Activated naive CD4-positive, alpha-beta T cell treated with anti-CD3 and anti-CD28 coated beads, Interleukin-2, amount 10 ng/mL, durations not matched to agents 5 hours and 36 hours (primary cell): ENCODE data around the gene HOXD11. TPM values are rescaled to one million over a fixed set of nuclear protein-coding genes. Genes with fewer than 3 reads are reported as not detected.

Source experiments
- microRNA-seq: library from miRNA; unstranded; fragments of <30 nt; microRNA quantifications from one replicate; pipeline ENCODE4 v1.2.0, GENCODE V29; 2022; ENCODE audit warnings: borderline microRNAs expressed, borderline replicate concordance
- total RNA-seq, 2 experiments: library from RNA; stranded (reverse); gene quantifications; one replicate each; pipeline ENCODE4 v1.2.3, GENCODE V29; 2021

HOXD11 gene
- total RNA-seq: not detected

GRCh38 chr2:176106581-176107539 lies at the start of gene HOXD11:
HOXD11 (plus strand) TSS chr2:176107280; CDS start chr2:176107356, 76 bp downstream.

DNA sequence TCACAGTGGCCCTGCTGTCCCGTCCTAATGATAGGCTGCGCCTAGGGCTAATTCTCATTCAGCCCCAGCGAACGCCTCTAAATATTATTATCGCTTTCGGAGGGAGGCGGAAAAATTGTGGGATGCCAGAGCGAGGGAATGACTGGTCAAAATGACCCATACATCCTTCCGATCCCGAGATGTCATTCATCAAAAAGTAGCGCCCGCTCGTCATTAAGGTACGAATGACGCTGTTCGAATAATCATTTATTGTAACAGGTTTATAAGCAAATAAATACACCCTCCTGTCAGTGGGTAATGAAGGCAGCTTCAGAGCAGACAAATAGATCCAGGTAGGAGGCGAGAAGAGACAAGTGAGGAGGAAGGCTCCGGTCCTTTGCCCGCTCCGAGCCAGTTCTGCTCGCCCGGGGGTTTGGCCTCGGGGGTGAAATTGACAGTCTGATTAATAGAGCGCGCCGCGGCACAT lies 23.3 kb upstream of the HOXD11 start, which contains the start of gene EVX2:
Gene EVX2, minus strand, starts transcription at position 167 of the 466 bp plus-strand sequence. CDS start 186 bp downstream, outside the sequence.

GRCh38 chr2:176092270-176093144 lies 14.6 kb upstream of the HOXD11 start, which contains the start of gene HOXD13:
HOXD13 (plus strand) TSS chr2:176092721; CDS start chr2:176092891, 170 bp downstream.

GRCh38 chr2:176099728-176100546 lies 7.1 kb upstream of the HOXD11 start, which contains the start of gene HOXD12:
HOXD12 (plus strand) TSS chr2:176099795; CDS start chr2:176099802, 7 bp downstream.

GRCh38 chr2:176115883-176116813 lies 9.1 kb downstream of the HOXD11 start, which contains the start of gene HOXD10:
HOXD10 (plus strand) TSS chr2:176116778; CDS start chr2:176116834, 56 bp downstream.

GRCh38 chr2:176122683-176123410 lies 15.8 kb downstream of the HOXD11 start, which contains the start of gene HOXD9:
HOXD9 (plus strand) TSS chr2:176122719; CDS start chr2:176122769, 50 bp downstream.

GRCh38 chr2:176128982-176129796 lies 22.1 kb downstream of the HOXD11 start, which contains the start of gene HOXD8:
HOXD8 (plus strand) TSS chr2:176129705; CDS start chr2:176130367, 662 bp downstream.

DNA sequence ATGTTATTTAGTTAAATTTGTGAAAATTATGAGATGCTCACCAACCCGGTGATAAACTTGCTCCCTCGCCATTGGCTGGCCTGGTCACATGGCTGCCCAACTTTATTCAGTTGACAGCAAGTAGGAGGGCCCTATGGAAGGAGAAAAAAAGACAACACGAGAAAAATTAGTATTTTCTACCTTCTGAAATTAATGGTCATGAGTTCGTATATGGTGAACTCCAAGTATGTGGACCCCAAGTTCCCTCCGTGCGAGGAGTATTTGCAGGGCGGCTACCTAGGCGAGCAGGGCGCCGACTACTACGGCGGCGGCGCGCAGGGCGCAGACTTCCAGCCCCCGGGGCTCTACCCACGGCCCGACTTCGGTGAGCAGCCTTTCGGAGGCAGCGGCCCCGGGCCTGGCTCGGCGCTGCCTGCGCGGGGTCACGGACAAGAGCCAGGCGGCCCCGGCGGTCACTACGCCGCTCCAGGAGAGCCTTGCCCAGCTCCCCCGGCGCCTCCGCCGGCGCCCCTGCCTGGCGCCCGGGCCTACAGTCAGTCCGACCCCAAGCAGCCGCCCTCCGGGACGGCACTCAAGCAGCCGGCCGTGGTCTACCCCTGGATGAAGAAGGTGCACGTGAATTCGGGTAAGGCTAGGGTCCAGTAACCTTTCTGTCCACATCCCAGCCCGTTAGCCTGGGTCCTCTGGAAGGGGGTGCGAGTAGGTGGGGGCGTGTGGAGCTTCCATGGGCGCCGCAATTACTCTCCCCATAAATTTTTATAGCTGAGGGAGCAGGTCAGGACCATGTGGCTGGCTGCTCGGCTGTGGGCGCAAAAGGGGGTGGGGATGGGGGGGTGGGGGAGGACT lies 44.6 kb downstream of the HOXD11 start, which contains the start of gene HOXD4:
Gene HOXD4, plus strand, starts transcription at position 109 of the 846 bp plus-strand sequence. Its CDS starts 84 bp downstream, at position 193.

DNA sequence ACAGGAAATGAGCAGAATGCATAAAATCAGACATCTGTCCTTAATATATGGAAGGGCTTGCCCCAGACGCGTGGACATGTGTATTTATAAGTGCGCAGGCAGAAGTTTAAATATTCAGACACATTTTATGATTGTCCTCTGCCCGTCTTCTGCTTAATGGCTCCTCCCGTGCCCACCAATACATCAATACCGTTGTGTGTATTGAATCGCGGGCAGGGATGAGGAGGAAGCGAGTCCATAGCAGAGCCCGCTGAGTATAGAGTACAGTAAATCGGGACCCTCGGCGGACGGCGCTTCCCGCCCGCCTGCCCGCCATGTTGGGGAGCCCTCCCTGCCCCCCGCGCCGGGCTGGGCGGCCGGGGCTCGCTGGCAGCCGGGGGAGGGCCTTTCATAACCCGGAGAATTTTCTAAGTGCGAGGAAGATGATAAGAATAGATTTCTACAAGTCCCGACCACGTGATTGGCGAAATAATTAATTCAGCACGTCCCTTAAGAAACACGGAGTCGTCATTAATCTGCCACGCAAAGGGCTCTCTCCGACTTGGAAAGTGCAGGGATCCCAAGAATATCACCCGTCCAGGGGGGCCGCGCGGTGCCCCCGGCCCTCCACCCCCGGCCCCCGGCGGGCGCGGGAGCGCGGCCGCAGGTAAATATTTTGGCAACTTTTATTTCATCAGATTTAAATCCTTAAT lies 49.9 kb downstream of the HOXD11 start, which contains the start of gene HOXD3:
Gene HOXD3, plus strand, starts transcription at position 501 of the 692 bp plus-strand sequence. CDS start 11,808 bp downstream, outside the sequence.

Small RNA genes lying within 50 kb of the gene (microRNA-seq; reads per million reads assigned to microRNA genes)
- gene MIR10B: 1.7 reads per million

Other genes with a start within 250 kb of the HOXD11 start
- gene LNPK, start 105.0 kb upstream of the HOXD11 start, total RNA-seq: 10 to 100 TPM; 36.9 to 44.6 TPM
- gene EVX2, start 23.3 kb upstream of the HOXD11 start, total RNA-seq: not detected
- gene HOXD13, start 14.6 kb upstream of the HOXD11 start, total RNA-seq: not detected
- not detected for gene HOXD12, start 7.5 kb upstream of the HOXD11 start, total RNA-seq
- not detected for gene HOXD10, start 9.5 kb downstream of the HOXD11 start, total RNA-seq
- not detected for gene HOXD9, start 15.4 kb downstream of the HOXD11 start, total RNA-seq
- gene HOXD8, start 22.4 kb downstream of the HOXD11 start, total RNA-seq: not detected
- not detected for gene HOXD4, start 44.3 kb downstream of the HOXD11 start, total RNA-seq
- not detected for gene HOXD3, start 50.0 kb downstream of the HOXD11 start, total RNA-seq
- not detected for gene HOXD1, start 81.4 kb downstream of the HOXD11 start, total RNA-seq
- gene MTX2, start 162.2 kb downstream of the HOXD11 start, total RNA-seq: 10 to 100 TPM; 12.4 to 13.2 TPM